Esophagus muscularis mucosa (tissue), 3 donors: ENCODE results near the gene FBXL19.

Source experiments
- CTCF ChIP-seq, 3 experiments: fragments of 200-600 bp in 2 of 3; fragments of 450-650 bp in 1 of 3; sonication (generic) in 2 of 3; IDR thresholded peaks; one replicate each; pipeline ENCODE4 v1.5.1; 2017 to 2019; ENCODE audit warnings: antibody characterized with exemption in 3 of 3, mild to moderate bottlenecking in 2 of 3, moderate library complexity in 1 of 3
- POLR2A ChIP-seq: fragments of 450-650 bp; IDR thresholded peaks from one replicate; pipeline ENCODE4 v1.6.1; 2017; ENCODE audit warnings: antibody characterized with exemption, moderate library complexity, mild to moderate bottlenecking, low read depth
- POLR2AphosphoS5 ChIP-seq, 2 donors: sonication (generic); formaldehyde crosslinking; IDR thresholded peaks; one replicate each; pipeline ENCODE4 v1.6.1; 2017; ENCODE audit warnings: antibody characterized with exemption in 2 of 2

GRCh38 chr16:30949650-30950515 is 26.5 kb downstream of the FBXL19 start:
- TF ChIP-seq POLR2A (peak; percentile 56), CTCF (IDR thresholded peaks at IDR 0.05) (no peak), POLR2AphosphoS5 (IDR thresholded peaks at IDR 0.05) (peak; percentile 81 to 90)
